A549 (cell line): Measurements from ENCODE around the gene WDFY1. TPM values are rescaled to one million over a fixed set of nuclear protein-coding genes. Genes with fewer than 3 reads are reported as not detected.

Experiments used
- ATAC-seq, 2 experiments: fragments of 200-7000 bp in 1 of 2; fragments of >200 bp in 1 of 2; cut with Nextera tagmentation in 1 of 2; cut with Tn5 transposase in 1 of 2; 3 replicates each; pipeline versions ENCODE4 v1.8.0 to v1.9.1; 2018 to 2020; ENCODE audit warnings: mild to moderate bottlenecking in 1 of 2, moderate library complexity in 1 of 2
- CTCF ChIA-PET: fragments of 300-600 bp; sonication (Branson Sonifier 250); formaldehyde crosslinking; extraction: SDS; loops from one replicate; lab custom pipeline; 2021; ENCODE audit warnings: antibody characterized with exemption, inconsistent platforms; lab: Yijun Ruan, JAX
- POLR2A ChIA-PET: fragments of 350-600 bp; formaldehyde crosslinking; extraction: SDS; loops from one replicate; lab custom pipeline; 2021; ENCODE audit warnings: antibody characterized with exemption, inconsistent platforms; lab: Yijun Ruan, JAX
- DNase-seq, 2 experiments: peaks; one replicate each; pipeline versions ENCODE4 v3.0.0 to v3.0.0-alpha.2; 2011 to 2016; ENCODE audit warnings: low read depth in 1 of 2, low spot score in 1 of 2
- FAIRE-seq: peaks from 2 replicates; lab custom pipeline; 2011; peaks lifted over from hg19 to GRCh38; lab: Jason Lieb, UNC
- H3K27ac ChIP-seq, 2 experiments: fragments of >200 bp; sonication (Bioruptor Twin); formaldehyde crosslinking; 3 replicates each; pipeline ENCODE4 v1.5.1; 2016 to 2017
- H3K4me1 ChIP-seq: fragments of >200 bp; sonication (Bioruptor Twin); formaldehyde crosslinking; 3 replicates; pipeline ENCODE4 v1.6.1; 2016
- H3K4me2 ChIP-seq: fragments of >200 bp; sonication (Bioruptor Twin); formaldehyde crosslinking; 3 replicates; pipeline ENCODE4 v1.6.1; 2016
- H3K4me3 ChIP-seq: fragments of >200 bp; sonication (Bioruptor Twin); formaldehyde crosslinking; 3 replicates; pipeline ENCODE4 v1.5.1; 2016
- H3K9me3 ChIP-seq: fragments of >200 bp; sonication (Bioruptor Twin); formaldehyde crosslinking; 3 replicates; pipeline ENCODE4 v1.6.1; 2016
- BCL3 ChIP-seq: fragments of >200 bp; sonication (Bioruptor Twin); formaldehyde crosslinking; IDR thresholded peaks from 3 replicates; pipeline ENCODE4 v1.6.1; 2016
- BHLHE40 ChIP-seq: IDR thresholded peaks from 2 replicates; pipeline ENCODE4 v1.6.1; 2012; ENCODE audit warnings: low read depth, low read length, inconsistent platforms
- CHD2 ChIP-seq: fragments of 150-350 bp; IDR thresholded peaks from 2 replicates; pipeline ENCODE4 v1.6.1; 2014; ENCODE audit warnings: low read length; ENCODE audit not compliant: partially characterized antibody
- CHD4 ChIP-seq: fragments of 200-600 bp; sonication (generic); IDR thresholded peaks from 2 replicates; pipeline ENCODE4 v1.6.1; 2016; ENCODE audit warnings: antibody characterized with exemption, mild to moderate bottlenecking, borderline replicate concordance
- EHF ChIP-seq: fragments of 250-450 bp; sonication (Bioruptor Pico); IDR thresholded peaks from 2 replicates; pipeline ENCODE4 v1.5.0; 2020; ENCODE audit warnings: mild to moderate bottlenecking
- EHMT2 ChIP-seq: fragments of 200-600 bp; sonication (generic); IDR thresholded peaks from 2 replicates; pipeline ENCODE4 v1.6.1; 2016; ENCODE audit warnings: antibody characterized with exemption, low read depth, mild to moderate bottlenecking, moderate library complexity
- ESRRA ChIP-seq: fragments of 150-350 bp; IDR thresholded peaks from 2 replicates; pipeline ENCODE4 v1.6.1; 2014; ENCODE audit warnings: mild to moderate bottlenecking, low read length, borderline replicate concordance
- FOXS1 ChIP-seq: fragments of 250-450 bp; sonication (Bioruptor Pico); IDR thresholded peaks from 2 replicates; pipeline ENCODE4 v1.5.0; 2020; ENCODE audit warnings: mild to moderate bottlenecking, moderate library complexity
- HDAC2 ChIP-seq: fragments of 200-600 bp; sonication (generic); IDR thresholded peaks from 2 replicates; pipeline ENCODE4 v1.6.1; 2016
- HOXA7 ChIP-seq: fragments of 250-450 bp; sonication (Bioruptor Pico); IDR thresholded peaks from 2 replicates; pipeline ENCODE4 v1.5.0; 2020; ENCODE audit warnings: mild to moderate bottlenecking, moderate library complexity
- HOXB13 ChIP-seq: fragments of 250-450 bp; sonication (Bioruptor Pico); IDR thresholded peaks from 2 replicates; pipeline ENCODE4 v1.5.0; 2020; ENCODE audit warnings: low read depth, mild to moderate bottlenecking, moderate library complexity
- MAZ ChIP-seq: fragments of 150-350 bp; IDR thresholded peaks from 2 replicates; pipeline ENCODE4 v1.6.1; 2014; ENCODE audit warnings: antibody characterized with exemption, low read depth, low read length, borderline replicate concordance
- NFE2L2 ChIP-seq: fragments of 150-350 bp; conservative IDR thresholded peaks from 2 replicates; pipeline ENCODE4 v1.6.1; 2014; ENCODE audit warnings: low read length
- NPAS2 ChIP-seq: fragments of 250-450 bp; sonication (Bioruptor Pico); IDR thresholded peaks from 2 replicates; pipeline ENCODE4 v1.8.0; 2022; ENCODE audit warnings: mild to moderate bottlenecking, moderate library complexity, borderline replicate concordance
- RFX5 ChIP-seq: fragments of 450-650 bp; IDR thresholded peaks from 2 replicates; pipeline ENCODE4 v1.7.1; 2014; ENCODE audit warnings: antibody characterized with exemption, mild to moderate bottlenecking, moderate library complexity
- RNF2 ChIP-seq: fragments of 200-600 bp; sonication (generic); IDR thresholded peaks from 2 replicates; pipeline ENCODE4 v1.6.1; 2016; ENCODE audit warnings: low read depth, mild to moderate bottlenecking, antibody characterized with exemption, moderate library complexity, borderline replicate concordance
- SREBF2 ChIP-seq: fragments of 450-650 bp; IDR thresholded peaks from 2 replicates; pipeline ENCODE4 v1.6.1; 2014; ENCODE audit warnings: mild to moderate bottlenecking, moderate library complexity
- USF2 ChIP-seq: fragments of 450-650 bp; IDR thresholded peaks from 2 replicates; pipeline ENCODE4 v1.6.1; 2014; ENCODE audit warnings: antibody characterized with exemption
- WGBS: methylation state at CpG from one replicate; pipeline ENCODE4 v1.1.6; 2017; ENCODE audit errors: missing lambda C conversion rate; 5-methylcytosine and 5-hydroxymethylcytosine counted together
- polyA plus RNA-seq, 4 experiments: library from polyadenylated mRNA; depleted of rRNA in 3 of 4; stranded (reverse); fragments of >200 nt; fragmentation: RNase III in 1 of 4; extraction: RNeasy Plus Mini Kit Qiagen cat#74134 plus additional on column Dnase treatment in 1 of 4; gene quantifications; 2 replicates in 3 of 4; 3 replicates in 1 of 4; pipeline ENCODE4 v1.2.3, GENCODE V29; 2011 to 2017
- TF ChIP-seq, protein P1 (sequence below): fragments of 250-450 bp; sonication (Bioruptor Pico); IDR thresholded peaks from 2 replicates; pipeline ENCODE4 v1.5.0; 2021; ENCODE audit warnings: mild to moderate bottlenecking, moderate library complexity, borderline replicate concordance
- TF ChIP-seq, protein P2 (sequence below): IDR thresholded peaks from 2 replicates; pipeline ENCODE4 v1.6.1; 2012; ENCODE audit warnings: low read depth, borderline replicate concordance
- TF ChIP-seq, protein P3 (sequence below): fragments of 250-450 bp; sonication (Bioruptor Pico); IDR thresholded peaks from 2 replicates; pipeline ENCODE4 v1.5.0; 2020; ENCODE audit warnings: low read depth, mild to moderate bottlenecking, moderate library complexity

WDFY1 gene
- polyA plus RNA-seq, 2 of the 4 experiments (the other 2 are of a cell fraction) = 38.7 to 70.8 TPM

- Histone ChIP-seq H3K4me1 (peaks cover 29% of the 10 kb centered on the region), H3K9me3 (no peaks in the 10 kb centered on the region), H3K4me2 (peak overlapping the region; percentile 6; the same call in 1 of the 3 replicates), H3K27ac (peak overlapping the region in 1 of 2 experiments; percentile 54; a peak in 3 of 6 replicates), H3K4me3 (no peak overlapping the region)
- DNase-seq = no peak
- 100% methylated on average over 1 of the region's 1 CpG for WGBS
- ChIA-PET CTCF (interaction anchor here (0.8 to 1.5 kb wide), 4 partner anchors 9 to 73 kb away, joined by 3 to 5 read pairs (median 4); no protein-coding TSS in a partner anchor), POLR2A (no interaction called here)
- no peak for ATAC-seq
- FAIRE-seq = no peak
- TF ChIP-seq BCL3 (no peak), CHD4 (no peak), CHD2 (no peak), RFX5 (no peak), BHLHE40 (no peak), ESRRA (no peak), FOXS1 (CRISPR knock-in tag) (no peak), EHF (no peak), HOXA7 (CRISPR knock-in tag) (no peak)
- TF ChIP-seq, protein P1, sequence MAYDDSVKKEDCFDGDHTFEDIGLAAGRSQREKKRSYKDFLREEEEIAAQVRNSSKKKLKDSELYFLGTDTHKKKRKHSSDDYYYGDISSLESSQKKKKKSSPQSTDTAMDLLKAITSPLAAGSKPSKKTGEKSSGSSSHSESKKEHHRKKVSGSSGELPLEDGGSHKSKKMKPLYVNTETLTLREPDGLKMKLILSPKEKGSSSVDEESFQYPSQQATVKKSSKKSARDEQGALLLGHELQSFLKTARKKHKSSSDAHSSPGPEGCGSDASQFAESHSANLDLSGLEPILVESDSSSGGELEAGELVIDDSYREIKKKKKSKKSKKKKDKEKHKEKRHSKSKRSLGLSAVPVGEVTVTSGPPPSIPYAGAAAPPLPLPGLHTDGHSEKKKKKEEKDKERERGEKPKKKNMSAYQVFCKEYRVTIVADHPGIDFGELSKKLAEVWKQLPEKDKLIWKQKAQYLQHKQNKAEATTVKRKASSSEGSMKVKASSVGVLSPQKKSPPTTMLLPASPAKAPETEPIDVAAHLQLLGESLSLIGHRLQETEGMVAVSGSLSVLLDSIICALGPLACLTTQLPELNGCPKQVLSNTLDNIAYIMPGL (CRISPR knock-in tag) = no peak
- TF ChIP-seq, protein P2, sequence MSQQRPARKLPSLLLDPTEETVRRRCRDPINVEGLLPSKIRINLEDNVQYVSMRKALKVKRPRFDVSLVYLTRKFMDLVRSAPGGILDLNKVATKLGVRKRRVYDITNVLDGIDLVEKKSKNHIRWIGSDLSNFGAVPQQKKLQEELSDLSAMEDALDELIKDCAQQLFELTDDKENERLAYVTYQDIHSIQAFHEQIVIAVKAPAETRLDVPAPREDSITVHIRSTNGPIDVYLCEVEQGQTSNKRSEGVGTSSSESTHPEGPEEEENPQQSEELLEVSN = no peak
Observed at GRCh38 chr2:223834431-223834830, 110.7 kb downstream of the WDFY1 start.

DNA sequence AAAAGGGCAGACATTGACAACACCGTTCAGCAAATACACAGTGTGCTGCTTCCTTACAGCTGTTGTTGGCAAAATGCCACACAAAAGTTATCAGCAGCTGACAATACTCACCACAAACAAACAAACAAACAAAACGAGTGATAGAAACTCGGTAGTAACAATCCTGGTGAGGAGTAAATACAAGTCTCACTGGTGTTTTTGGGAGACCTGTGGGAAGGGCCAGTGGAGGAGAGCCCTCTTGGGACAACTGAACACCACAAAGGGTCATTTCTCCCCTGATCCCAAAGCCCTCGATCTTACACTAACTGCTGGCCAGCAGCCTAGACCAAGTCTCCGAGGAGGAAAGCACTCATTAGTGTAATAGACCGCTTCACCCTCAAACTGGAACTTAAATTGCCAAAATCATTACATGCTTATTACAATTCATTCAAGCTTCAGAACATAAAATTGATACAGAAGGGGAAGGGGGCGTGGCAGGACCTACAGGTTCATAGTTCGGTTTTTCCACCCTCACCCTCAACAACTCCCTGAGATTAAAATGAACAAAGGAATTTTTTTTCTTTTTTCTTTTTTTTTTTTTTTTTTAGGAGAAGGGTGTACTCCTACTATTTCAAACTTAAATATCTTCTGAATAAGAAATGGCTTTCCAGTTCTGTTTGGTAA is 112.8 kb downstream of the WDFY1 start:
- POLR2A ChIA-PET = no interaction called here
- Histone ChIP-seq H3K4me3 (no peak overlapping the region), H3K9me3 (no peaks in the 10 kb centered on the region), H3K27ac (no peak overlapping the region), H3K4me2 (no peak overlapping the region), H3K4me1 (peaks cover 28% of the 10 kb centered on the region)
- WGBS = 58% methylated on average over 8 of the region's 8 CpGs
- CTCF ChIA-PET = interaction anchor here (1.0 kb wide), 1 partner anchor 861 kb away, joined by 3 read pairs; no protein-coding TSS in a partner anchor
- no peak for FAIRE-seq
- no peak for DNase-seq
- no peak for TF ChIP-seq USF2
- TF ChIP-seq, protein P3, sequence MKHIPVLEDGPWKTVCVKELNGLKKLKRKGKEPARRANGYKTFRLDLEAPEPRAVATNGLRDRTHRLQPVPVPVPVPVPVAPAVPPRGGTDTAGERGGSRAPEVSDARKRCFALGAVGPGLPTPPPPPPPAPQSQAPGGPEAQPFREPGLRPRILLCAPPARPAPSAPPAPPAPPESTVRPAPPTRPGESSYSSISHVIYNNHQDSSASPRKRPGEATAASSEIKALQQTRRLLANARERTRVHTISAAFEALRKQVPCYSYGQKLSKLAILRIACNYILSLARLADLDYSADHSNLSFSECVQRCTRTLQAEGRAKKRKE (CRISPR knock-in tag) = no peak
- no peak for TF ChIP-seq HOXB13 (CRISPR knock-in tag)
- TF ChIP-seq NPAS2 = no peak
- no peak for ATAC-seq

GRCh38 chr2:223829128-223829527 is 116.0 kb downstream of the WDFY1 start:
- Histone ChIP-seq H3K4me3 (no peak overlapping the region), H3K4me1 (peaks cover 13% of the 10 kb centered on the region; the same call in 2 of the 3 replicates), H3K9me3 (no peaks in the 10 kb centered on the region), H3K4me2 (no peak overlapping the region), H3K27ac (no peak overlapping the region)
- ATAC-seq (no peak), FAIRE-seq (no peak), DNase-seq (no peak)
- ChIA-PET POLR2A (no interaction called here), CTCF (interaction anchor here (0.7 to 2.8 kb wide), 3 partner anchors 9 to 857 kb away, joined by 3 to 9 read pairs (median 5); partner anchors contain the start of gene AP1S3)
- TF ChIP-seq HDAC2 (no peak), EHMT2 (no peak), SREBF2 (no peak), CHD2 (no peak), NFE2L2 (no peak), RNF2 (no peak), MAZ (no peak), HOXB13 (CRISPR knock-in tag) (no peak)
- 95% methylated on average over 5 of the region's 5 CpGs for WGBS
